C4-2B (cell line): Measurements from ENCODE around the gene M1AP.

ENCODE experiments used
- ZFX ChIP-seq: fragments of 450-650 bp; IDR thresholded peaks from 2 replicates; pipeline ENCODE4 v1.6.1; 2017
- TF ChIP-seq, protein P1 (sequence below): fragments of 450-650 bp; conservative IDR thresholded peaks from 2 replicates; pipeline ENCODE4 v1.5.1; 2017; ENCODE audit warnings: mild to moderate bottlenecking

GRCh38 chr2:74564222-74564621 is 83.9 kb downstream of the M1AP start:
- TF ChIP-seq, protein P1, sequence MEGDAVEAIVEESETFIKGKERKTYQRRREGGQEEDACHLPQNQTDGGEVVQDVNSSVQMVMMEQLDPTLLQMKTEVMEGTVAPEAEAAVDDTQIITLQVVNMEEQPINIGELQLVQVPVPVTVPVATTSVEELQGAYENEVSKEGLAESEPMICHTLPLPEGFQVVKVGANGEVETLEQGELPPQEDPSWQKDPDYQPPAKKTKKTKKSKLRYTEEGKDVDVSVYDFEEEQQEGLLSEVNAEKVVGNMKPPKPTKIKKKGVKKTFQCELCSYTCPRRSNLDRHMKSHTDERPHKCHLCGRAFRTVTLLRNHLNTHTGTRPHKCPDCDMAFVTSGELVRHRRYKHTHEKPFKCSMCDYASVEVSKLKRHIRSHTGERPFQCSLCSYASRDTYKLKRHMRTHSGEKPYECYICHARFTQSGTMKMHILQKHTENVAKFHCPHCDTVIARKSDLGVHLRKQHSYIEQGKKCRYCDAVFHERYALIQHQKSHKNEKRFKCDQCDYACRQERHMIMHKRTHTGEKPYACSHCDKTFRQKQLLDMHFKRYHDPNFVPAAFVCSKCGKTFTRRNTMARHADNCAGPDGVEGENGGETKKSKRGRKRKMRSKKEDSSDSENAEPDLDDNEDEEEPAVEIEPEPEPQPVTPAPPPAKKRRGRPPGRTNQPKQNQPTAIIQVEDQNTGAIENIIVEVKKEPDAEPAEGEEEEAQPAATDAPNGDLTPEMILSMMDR = no peak
- TF ChIP-seq ZFX = no peak
